GM12864 (cell line): Measurements from ENCODE around the gene CELA3B.
"Not testable (repeated sequence)": the region's sequence is repeated elsewhere in the genome, so short reads cannot be mapped to it uniquely, and the experiment has no call there.

ENCODE experiments used
- DNase-seq: peaks from one replicate; pipeline ENCODE4 v3.0.0-alpha.2; 2011; ENCODE audit warnings: low read depth
- H3K4me3 ChIP-seq: 2 replicates; pipeline ENCODE4 v1.5.1; 2011; ENCODE audit warnings: mild to moderate bottlenecking, low read depth, low read length, control low read depth

Gene CELA3B

DNA sequence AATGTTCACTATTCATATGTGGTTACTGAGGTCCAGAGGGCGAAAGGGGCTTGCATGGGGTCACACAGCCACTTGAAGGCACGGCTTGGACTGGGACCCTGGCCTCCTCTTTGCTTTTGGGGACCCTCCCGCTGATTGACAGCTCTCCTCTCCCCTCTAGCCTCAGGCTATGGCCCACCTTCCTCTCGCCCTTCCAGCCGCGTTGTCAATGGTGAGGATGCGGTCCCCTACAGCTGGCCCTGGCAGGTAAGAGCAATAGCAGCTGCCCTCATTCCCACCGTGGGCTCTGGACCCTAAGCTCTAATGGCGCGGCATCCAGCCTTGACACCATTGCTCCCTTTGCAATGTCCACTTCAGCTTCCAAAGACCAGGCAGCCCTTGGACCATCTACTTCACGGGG, 1.4 kb downstream of the CELA3B start:
- not testable (repeated sequence) for H3K4me3 ChIP-seq

DNA sequence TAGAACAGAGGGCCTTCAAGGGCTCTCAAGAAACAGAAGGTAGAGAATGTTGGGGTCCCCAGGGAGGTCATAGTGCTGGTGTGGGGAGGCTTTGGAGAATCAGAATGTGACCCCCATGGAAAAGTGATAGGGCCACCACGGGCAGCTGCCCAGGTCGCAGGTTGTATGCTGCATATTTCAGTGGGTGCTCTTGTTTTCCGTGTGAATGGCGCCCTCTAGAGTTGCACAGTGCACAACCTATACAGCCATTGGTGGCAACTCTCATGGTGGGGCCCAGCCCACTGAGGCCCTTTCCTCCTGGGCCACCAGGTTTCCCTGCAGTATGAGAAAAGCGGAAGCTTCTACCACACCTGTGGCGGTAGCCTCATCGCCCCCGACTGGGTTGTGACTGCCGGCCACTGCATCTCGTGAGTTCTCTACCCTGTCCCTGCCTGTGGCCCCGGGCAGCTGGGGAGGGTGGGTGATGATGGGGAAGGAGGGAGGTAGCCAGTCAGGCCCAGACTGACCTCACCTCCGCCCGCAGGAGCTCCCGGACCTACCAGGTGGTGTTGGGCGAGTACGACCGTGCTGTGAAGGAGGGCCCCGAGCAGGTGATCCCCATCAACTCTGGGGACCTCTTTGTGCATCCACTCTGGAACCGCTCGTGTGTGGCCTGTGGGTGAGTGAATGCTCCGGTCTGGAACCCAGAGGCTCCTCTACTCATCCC, 3.8 kb downstream of the CELA3B start:
- DNase-seq, H3K4me3 ChIP-seq: not testable (repeated sequence)

More for the DNA sequence above, 1.4 kb downstream of the CELA3B start:
- not testable (repeated sequence) for DNase-seq

DNA sequence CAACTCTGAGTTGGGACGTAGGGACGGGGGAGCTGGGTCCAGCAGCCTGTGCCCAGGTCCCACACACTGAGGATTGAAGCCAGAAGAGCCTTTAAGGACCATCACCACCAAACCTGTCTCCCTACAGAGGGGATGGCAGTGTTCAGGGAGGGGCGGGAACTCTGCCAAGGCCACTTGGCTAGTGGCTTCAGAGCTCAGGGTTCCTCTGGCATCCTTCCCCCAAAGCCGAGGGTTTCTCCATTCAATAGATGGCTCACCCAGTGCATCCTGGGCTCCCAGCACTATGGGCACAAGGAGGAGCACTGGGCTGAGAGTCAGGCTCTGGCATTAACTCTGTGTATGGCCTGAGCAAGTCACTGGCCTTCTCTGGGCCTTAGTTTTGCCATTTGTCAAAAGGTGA, 4.4 kb downstream of the CELA3B start:
- DNase-seq, H3K4me3 ChIP-seq: not testable (repeated sequence)

DNA sequence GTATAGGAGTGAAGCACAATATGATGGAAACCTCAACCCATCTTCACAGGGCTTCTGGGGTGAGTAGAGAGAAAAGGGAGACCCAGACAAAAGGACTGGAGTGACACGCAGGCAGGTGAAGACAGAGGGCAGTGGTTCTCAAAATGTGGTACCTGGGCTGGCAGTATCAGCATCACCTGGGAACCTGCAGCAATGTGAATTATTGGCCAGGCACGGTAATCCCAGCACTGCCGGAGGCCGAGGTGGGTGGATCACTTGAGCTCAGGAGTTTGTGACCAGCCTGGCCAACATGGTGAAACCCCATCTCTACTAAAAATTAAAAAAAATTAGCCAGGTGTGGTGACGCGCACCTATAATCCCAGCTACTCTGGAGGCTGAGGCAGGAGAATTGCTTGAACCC, 5.3 kb downstream of the CELA3B start:
- H3K4me3 ChIP-seq, DNase-seq: not testable (repeated sequence)

DNA sequence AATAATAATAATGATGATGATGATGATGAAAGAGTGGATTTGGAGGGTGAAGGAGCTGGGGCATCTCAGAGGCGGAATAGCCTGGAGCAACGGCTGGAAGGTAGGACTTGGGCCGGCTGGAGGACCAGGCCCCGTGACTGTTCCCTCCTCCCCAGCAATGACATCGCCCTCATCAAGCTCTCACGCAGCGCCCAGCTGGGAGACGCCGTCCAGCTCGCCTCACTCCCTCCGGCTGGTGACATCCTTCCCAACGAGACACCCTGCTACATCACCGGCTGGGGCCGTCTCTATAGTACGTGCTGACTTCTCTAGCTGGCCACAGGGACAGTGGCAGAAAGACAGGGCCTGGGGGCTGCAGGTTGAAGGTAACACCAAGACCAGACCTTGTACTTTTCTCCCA, 6.7 kb downstream of the CELA3B start:
- not testable (repeated sequence) for H3K4me3 ChIP-seq, DNase-seq

DNA sequence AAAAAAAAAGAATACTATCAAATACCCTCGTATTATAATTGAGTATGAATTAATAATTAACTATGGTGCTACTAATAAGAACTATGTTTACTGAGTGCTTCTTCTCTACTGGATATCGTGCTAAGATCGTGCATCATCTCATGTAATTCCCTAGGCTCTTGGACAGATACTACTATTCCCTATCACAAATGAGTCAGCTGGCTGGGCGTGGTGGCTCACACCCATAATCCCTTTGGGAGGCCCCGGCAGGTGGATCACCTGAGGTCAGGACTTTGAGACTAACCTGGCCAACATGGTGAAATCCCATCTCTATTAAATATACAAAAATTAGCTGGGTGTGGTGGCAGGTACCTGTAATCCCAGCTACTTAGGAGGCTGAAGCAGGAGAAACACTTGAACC, 9.1 kb downstream of the CELA3B start:
- not testable (repeated sequence) for DNase-seq, H3K4me3 ChIP-seq

DNA sequence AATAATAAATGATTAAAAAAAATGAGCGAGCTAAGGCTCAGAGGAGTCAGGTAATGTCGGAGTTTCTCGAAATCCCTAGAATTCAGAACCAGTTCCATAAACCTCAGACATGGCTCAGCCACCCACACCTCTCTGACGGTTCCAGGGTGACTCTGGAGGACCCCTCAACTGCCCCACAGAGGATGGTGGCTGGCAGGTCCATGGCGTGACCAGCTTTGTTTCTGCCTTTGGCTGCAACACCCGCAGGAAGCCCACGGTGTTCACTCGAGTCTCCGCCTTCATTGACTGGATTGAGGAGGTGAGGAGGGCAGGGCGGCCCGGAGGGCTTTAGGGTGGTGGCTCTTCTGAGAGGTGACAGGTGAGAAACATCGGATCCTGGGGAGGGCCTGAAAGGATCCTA, 9.6 kb downstream of the CELA3B start:
- H3K4me3 ChIP-seq, DNase-seq: not testable (repeated sequence)

DNA sequence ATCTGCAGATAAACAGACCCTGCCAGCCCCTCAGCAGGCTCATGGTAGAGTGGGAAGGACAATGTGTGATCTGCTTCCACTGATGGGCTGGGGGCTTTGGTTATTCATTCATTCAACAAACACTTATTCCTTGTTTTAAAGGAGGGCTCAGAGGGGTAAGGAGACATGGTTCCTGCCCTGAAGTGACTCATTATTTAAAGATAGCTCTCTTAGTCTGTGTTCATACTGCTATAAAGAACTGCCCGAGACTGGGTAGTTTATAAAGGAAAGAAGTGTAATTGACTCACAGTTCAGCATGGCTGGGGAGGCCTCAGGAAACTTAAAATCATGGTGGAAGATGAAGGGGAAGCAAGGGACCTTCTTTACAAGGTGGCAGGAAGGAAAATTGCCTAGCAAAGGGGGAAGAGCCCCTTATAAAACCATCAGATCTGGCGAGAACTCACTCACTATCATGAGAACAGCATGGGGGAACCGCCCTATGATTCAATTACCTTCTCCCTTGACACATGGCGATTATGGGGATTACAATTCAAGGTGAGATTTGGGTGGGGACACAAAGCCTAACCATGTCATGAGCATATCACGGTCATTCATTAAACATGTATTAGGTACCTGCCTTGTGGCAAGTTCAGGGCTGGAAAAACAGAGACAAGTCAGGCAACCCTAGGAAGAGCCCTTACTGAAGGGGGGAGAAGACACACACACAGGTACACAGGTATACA, 13.0 kb downstream of the CELA3B start:
- DNase-seq, H3K4me3 ChIP-seq: not testable (repeated sequence)

DNA sequence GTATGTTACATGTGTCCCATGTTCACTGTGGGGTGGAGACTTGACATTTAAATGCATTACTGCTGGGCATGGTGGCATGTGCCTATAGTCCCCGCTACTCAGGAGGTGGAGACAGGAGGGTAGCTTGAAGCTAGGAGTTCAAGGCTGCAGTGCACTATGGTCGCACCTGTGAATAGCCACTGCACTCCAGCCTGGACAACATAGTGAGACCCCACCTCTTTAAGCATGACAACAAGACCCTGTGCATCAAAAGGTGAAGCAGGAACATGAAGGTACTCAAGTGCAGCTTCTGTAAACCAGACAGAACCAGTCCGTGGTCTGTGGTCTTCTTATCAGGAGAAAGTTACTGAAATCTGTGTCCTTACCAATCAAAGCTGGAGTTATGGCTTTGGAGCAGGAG, 15.4 kb downstream of the CELA3B start:
- H3K4me3 ChIP-seq = not testable (repeated sequence)

DNA sequence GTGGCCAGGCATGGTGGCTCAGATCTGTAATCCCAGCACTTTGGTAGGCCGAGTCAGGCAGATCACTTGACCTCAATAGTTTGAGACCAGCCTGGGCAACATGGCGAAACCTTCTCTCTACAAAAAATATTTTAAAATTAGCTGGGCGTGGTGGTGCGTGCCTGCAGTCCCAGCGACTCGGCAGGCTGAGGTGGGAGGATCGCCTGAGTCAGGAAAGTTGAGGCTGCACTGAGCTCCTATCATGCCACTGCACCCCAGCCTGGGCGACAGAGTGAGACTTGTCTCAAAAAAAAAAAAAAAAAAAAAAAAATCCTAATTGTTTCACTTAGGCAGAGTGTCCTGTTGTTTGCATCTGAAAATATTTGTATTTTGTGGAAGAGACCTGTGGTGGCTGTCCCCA, 17.9 kb downstream of the CELA3B start:
- DNase-seq, H3K4me3 ChIP-seq: not testable (repeated sequence)

More for the DNA sequence above, 15.4 kb downstream of the CELA3B start:
- not testable (repeated sequence) for DNase-seq

DNA sequence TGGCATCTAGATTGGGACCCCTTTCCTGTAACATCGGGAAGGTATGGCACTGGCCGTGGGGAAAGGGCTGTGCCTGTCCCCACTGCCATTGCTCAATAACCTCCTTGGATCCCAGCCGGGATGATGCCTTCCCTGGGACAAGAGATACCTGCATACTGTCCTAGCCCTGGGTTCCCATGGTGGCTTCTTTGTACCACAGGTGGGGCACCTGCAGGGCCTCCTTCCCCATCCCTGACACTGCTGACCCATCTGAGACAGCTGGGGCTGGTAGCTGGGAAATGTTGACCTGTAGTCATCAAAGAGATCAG, 19.8 kb downstream of the CELA3B start:
- not testable (repeated sequence) for H3K4me3 ChIP-seq

DNA sequence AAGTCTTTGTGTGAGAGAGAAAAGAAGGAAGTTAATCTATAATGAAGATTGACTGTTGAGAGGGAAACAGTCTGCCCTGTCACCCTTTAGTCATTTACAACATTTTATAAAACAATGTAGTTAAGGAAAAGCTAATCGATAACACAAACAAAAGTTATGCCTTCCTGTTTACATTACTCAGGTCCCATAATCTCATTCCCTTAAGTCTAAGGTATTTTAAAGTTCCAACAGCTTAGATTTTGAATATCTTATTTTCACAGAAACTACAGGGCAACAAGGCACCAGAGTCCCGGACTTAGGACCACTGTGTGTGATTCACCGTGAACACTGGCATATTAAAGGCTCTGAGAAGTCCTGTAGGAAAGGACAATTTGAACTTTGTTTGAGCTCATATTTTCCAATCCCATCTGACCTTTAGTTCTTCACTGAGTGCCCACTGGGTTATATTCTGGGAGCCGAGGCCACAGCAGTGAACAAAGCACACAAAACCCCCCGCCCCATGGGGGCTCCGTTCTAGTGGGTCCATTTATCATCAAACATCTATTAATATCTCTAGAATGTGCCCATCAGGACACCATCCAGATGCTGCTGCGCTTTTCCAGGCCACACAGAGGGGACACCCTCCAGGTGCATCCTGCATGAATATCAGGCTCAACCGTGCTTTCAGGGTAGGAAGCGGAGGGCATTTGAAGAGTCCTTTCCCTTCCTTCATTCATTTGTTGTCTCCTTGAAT, 21.2 kb downstream of the CELA3B start:
- not testable (repeated sequence) for H3K4me3 ChIP-seq, DNase-seq

More for the DNA sequence above, 19.8 kb downstream of the CELA3B start:
- not testable (repeated sequence) for DNase-seq

DNA sequence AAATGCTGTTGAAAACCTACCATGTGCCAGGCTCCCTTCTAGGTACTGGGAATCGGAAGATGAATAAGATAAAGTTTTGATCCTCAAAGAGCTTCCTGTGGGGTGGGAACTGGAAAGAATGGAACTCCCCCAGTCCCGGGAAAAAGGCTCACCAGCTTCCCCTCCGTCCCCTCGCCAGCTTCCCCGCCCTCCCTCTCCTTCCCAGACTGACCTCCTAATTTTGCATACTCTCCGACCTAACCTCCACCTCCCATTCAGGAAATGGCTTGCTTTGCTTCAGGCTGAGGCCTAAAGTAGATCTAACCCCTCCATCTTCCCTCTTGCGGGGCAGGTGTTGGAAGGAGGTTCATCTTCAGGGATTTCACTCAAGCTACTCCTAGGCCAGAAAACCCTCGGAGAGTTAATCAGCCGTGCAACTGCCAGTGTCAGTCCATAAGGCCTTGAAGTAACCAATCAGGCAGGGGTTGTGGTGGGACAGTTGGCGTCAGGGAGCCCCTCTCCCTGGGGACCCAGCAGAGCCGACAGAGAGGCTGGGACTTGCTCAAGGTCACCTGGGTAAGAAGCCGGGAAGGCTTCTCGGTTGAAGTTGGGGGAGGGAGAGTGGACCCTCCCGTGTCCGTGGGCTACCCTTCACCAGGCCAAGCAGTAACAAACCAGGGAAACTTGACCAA, 21.9 kb downstream of the CELA3B start:
- DNase-seq, H3K4me3 ChIP-seq: not testable (repeated sequence)

DNA sequence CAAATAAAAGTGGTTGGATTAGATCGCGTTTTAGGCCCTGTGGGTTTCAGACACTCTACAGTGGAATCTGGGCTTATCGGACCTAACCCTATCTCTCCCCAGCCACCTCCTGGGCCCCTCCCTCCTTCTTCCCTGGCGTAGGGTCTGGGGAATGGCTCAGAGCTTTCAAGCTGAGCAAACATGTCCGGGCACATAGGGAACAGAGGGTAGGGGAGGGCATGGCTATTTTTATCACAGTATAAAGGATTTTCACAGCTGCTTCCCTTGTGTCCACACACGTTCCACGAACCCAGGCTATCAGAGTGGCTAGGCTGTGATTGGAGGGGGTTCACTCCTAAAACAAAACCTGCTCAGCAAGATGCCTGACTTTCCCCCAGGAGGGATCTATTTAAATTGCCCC, 22.8 kb downstream of the CELA3B start:
- not testable (repeated sequence) for DNase-seq, H3K4me3 ChIP-seq
